T-helper 2 cell treated with Interferon-gamma antibody and Interleukin-4, amounts not matched to agents 100 ng/mL and 5 ng/mL, for 36 hours (primary cell): ENCODE results near the gene BAG3. TPM values are rescaled to one million over a fixed set of nuclear protein-coding genes. Genes with fewer than 3 reads are reported as not detected.
"Not testable (repeated sequence)": the region's sequence is repeated elsewhere in the genome, so short reads cannot be mapped to it uniquely, and the experiment has no call there.

ENCODE experiments used
- intact Hi-C: fragments of 100-400 bp; cut with micrococcal nuclease; formaldehyde crosslinking; loops from one replicate; pipeline ENCODE4 v1.15.1; 2023
- total RNA-seq: library from RNA; stranded (reverse); gene quantifications from 2 replicates; pipeline ENCODE4 v1.2.3, GENCODE V29; 2022

The BAG3 gene
- 19.2 and 20.2 TPM in 2 replicates for total RNA-seq

- intact Hi-C loops: loop anchor here (1.0 to 10.0 kb wide), 8 partner anchors 9 to 569 kb away; partner anchors contain the start of genes EIF3A, GRK5, PRDX3 and RGS10
Observed at GRCh38 chr10:119650692-119651513, at the start of gene BAG3. Gene BAG3, plus strand, starts transcription at chr10:119651380. Its CDS starts 296 bp downstream, at chr10:119651676.

- intact Hi-C loops: no loop called here
Observed at GRCh38 chr10:119602241-119603095, 48.7 kb upstream of the BAG3 start.

- intact Hi-C loops: no loop called here
Observed at GRCh38 chr10:119604468-119604867, 46.7 kb upstream of the BAG3 start.

- intact Hi-C loops: no loop called here
Observed at GRCh38 chr10:119608316-119609155, 42.6 kb upstream of the BAG3 start.

- intact Hi-C loops: no loop called here
Observed at GRCh38 chr10:119609516-119609915, 41.7 kb upstream of the BAG3 start.

- intact Hi-C loops: no loop called here
Observed at GRCh38 chr10:119611433-119611832, 39.7 kb upstream of the BAG3 start.

- intact Hi-C loops: no loop called here
Observed at GRCh38 chr10:119613741-119614140, 37.4 kb upstream of the BAG3 start.

GRCh38 chr10:119614686-119615085 is 36.5 kb upstream of the BAG3 start:
- intact Hi-C loops: no loop called here

- intact Hi-C loops: no loop called here
Observed at GRCh38 chr10:119616882-119617570, 34.2 kb upstream of the BAG3 start.

GRCh38 chr10:119619215-119619614 is 32.0 kb upstream of the BAG3 start:
- intact Hi-C loops: no loop called here

GRCh38 chr10:119619811-119620210 is 31.4 kb upstream of the BAG3 start:
- intact Hi-C loops: not testable (repeated sequence)

GRCh38 chr10:119620241-119621077 is 30.7 kb upstream of the BAG3 start:
- intact Hi-C loops: no loop called here

- intact Hi-C loops: no loop called here
Observed at GRCh38 chr10:119621078-119621384, 30.1 kb upstream of the BAG3 start.

GRCh38 chr10:119625570-119626280 is 25.5 kb upstream of the BAG3 start:
- intact Hi-C loops: no loop called here

GRCh38 chr10:119630300-119630699 is 20.9 kb upstream of the BAG3 start:
- intact Hi-C loops: no loop called here

GRCh38 chr10:119633538-119634218 is 17.5 kb upstream of the BAG3 start:
- intact Hi-C loops: no loop called here

- intact Hi-C loops: no loop called here
Observed at GRCh38 chr10:119634219-119634544, 17.0 kb upstream of the BAG3 start.

GRCh38 chr10:119637631-119638030 is 13.5 kb upstream of the BAG3 start:
- intact Hi-C loops: no loop called here

- intact Hi-C loops: no loop called here
Observed at GRCh38 chr10:119638982-119639381, 12.2 kb upstream of the BAG3 start.
